Epithelial cell of prostate (primary cell): Measurements from ENCODE around the gene PDE11A.

ENCODE experiments used
- DNase-seq: peaks from one replicate; pipeline ENCODE4 v3.0.0-alpha.2; 2011; ENCODE audit warnings: low read depth, low spot score
- H3K27ac ChIP-seq: fragments of 450-650 bp; 2 replicates; pipeline ENCODE4 v1.5.1; 2017; ENCODE audit warnings: mild to moderate bottlenecking

PDE11A gene

GRCh38 chr2:177658309-177658708, 414.3 kb downstream of the PDE11A start:
- no peak for DNase-seq

GRCh38 chr2:177651833-177652232, 420.7 kb downstream of the PDE11A start:
- no peak for DNase-seq
- no peak overlapping the region for H3K27ac ChIP-seq

More at GRCh38 chr2:177658309-177658708, 414.3 kb downstream of the PDE11A start:
- no peak overlapping the region for H3K27ac ChIP-seq

- H3K27ac ChIP-seq, result no peak overlapping the region
- no peak for DNase-seq
Measured at GRCh38 chr2:177649568-177650518, 422.7 kb downstream of the PDE11A start.

GRCh38 chr2:177646791-177647190, 425.8 kb downstream of the PDE11A start:
- no peak for DNase-seq
- H3K27ac ChIP-seq, result no peak overlapping the region

- no peak for DNase-seq
- H3K27ac ChIP-seq, result no peak overlapping the region
Measured at GRCh38 chr2:177646241-177646640, 426.3 kb downstream of the PDE11A start.

- no peak for DNase-seq
- no peak overlapping the region for H3K27ac ChIP-seq
Measured at GRCh38 chr2:177641331-177641730, 431.2 kb downstream of the PDE11A start.

GRCh38 chr2:177640423-177640822, 432.2 kb downstream of the PDE11A start:
- no peak overlapping the region for H3K27ac ChIP-seq
- DNase-seq, result no peak

- no peak overlapping the region for H3K27ac ChIP-seq
- DNase-seq, result no peak
Measured at GRCh38 chr2:177639262-177639914, 433.2 kb downstream of the PDE11A start.

- no peak overlapping the region for H3K27ac ChIP-seq
- DNase-seq, result no peak
Measured at GRCh38 chr2:177638507-177638906, 434.1 kb downstream of the PDE11A start.

GRCh38 chr2:177636672-177637071, 435.9 kb downstream of the PDE11A start:
- DNase-seq, result no peak
- H3K27ac ChIP-seq, result no peak overlapping the region

- no peak for DNase-seq
Measured at GRCh38 chr2:177635696-177636095, 436.9 kb downstream of the PDE11A start.

GRCh38 chr2:177633910-177634294, 438.7 kb downstream of the PDE11A start:
- DNase-seq, result no peak
- no peak overlapping the region for H3K27ac ChIP-seq

More at GRCh38 chr2:177635696-177636095, 436.9 kb downstream of the PDE11A start:
- no peak overlapping the region for H3K27ac ChIP-seq

- H3K27ac ChIP-seq, result no peak overlapping the region
- peak; percentile 27 for DNase-seq
Measured at GRCh38 chr2:177633111-177633510, 439.5 kb downstream of the PDE11A start.

- H3K27ac ChIP-seq, result no peak overlapping the region
- no peak for DNase-seq
Measured at GRCh38 chr2:177631680-177632079, 440.9 kb downstream of the PDE11A start.

- DNase-seq, result no peak
- no peak overlapping the region for H3K27ac ChIP-seq
Measured at GRCh38 chr2:177629357-177630024, 443.1 kb downstream of the PDE11A start.

GRCh38 chr2:177628831-177629230, 443.7 kb downstream of the PDE11A start:
- no peak overlapping the region for H3K27ac ChIP-seq
- no peak for DNase-seq

- no peak overlapping the region for H3K27ac ChIP-seq
- no peak for DNase-seq
Measured at GRCh38 chr2:177625744-177626650, 446.6 kb downstream of the PDE11A start.

- no peak for DNase-seq
Measured at GRCh38 chr2:177622521-177622920, 450.1 kb downstream of the PDE11A start.

GRCh38 chr2:177619986-177620385, 452.6 kb downstream of the PDE11A start:
- H3K27ac ChIP-seq, result no peak overlapping the region
- no peak for DNase-seq

More at GRCh38 chr2:177622521-177622920, 450.1 kb downstream of the PDE11A start:
- H3K27ac ChIP-seq, result no peak overlapping the region

- DNase-seq, result no peak
- H3K27ac ChIP-seq, result no peak overlapping the region
Measured at GRCh38 chr2:177619461-177619860, 453.1 kb downstream of the PDE11A start.
